GM21723 (cell line): Measurements from ENCODE around the gene DCANP1.

ENCODE experiments used
- ATAC-seq: cut with Tn5 transposase; IDR thresholded peaks from one replicate; pipeline ENCODE4 v1.9.1; 2021; ENCODE audit warnings: mild to moderate bottlenecking, moderate library complexity; ENCODE audit not compliant: unreplicated experiment

DCANP1 gene

DNA sequence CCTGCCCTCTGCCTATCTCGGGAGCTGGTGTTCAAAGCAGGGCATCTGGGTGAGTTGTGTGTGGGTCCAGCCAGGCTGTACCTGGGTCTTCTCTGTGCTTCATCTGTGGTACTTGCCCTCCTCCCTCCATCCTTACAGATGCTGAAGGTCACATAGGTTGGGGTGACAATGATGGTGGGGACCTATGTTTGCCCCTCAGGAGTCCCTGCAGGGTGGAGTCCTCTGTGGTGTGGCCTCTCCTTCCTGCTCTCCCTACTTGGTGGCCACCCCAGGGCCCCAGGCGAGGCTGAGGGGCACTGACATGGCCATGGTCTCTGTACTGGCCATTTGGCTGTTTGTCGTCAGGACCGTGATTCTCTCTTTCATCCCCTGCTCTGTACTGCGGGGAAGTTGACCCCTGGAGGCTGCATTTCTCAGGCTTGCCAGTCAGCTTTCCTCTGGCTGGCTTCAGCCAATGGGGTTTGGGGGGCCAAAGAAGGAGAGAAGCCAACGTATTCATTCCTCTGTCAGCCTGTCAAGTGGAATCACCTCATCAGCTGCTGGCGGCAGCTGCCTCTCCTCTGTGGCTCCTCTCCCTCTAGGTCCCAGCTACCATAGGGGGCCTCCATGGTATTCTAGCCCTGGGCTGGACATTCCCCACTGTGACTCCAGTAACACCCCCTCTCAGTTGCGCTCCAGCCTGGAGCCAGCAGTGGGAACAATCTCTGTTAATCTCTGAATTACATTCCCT is 4.6 kb downstream of the DCANP1 start:
- no peak for ATAC-seq

DNA sequence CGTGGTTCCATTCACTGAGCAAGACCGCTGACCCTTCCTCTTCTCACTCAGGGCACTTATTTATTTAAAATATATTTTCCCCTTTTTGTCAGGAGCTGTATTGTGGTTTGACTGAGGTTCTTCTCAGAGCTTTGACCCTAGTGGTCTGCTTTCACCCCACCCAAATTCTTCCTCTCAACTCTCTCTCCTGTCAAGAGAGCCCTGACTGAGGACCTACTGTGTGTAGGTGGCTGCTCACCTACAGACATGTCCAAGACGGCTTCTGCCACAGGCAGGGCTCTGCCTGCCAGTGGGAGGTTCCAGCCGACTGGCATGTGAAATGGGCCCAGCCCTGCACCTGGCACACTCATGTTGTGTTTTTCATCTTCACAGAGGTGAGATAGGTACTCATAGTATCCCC is 5.2 kb downstream of the DCANP1 start:
- no peak for ATAC-seq

DNA sequence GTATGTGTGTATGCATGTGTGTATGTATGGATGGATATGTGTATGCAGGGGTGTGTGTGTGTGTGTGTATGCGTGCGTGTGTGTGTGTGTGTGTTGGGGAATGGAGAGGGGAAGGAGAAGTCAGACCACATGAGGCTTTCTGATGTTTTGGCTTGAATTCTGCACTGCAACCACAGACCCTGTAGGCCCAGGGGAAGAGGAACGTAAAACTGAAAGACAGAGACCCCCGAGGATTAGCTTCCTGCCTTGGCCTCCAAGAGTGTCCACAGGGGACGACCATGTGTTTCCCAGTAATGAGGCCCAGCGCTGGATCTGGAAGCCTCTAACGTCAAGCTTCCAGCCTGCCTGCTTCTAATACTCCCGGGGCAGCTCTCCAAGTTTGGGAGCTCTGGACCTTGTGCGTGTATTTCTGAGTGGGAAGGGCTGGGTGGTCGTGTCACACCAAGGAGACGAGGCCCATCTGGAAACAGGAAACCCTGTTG is 5.8 kb downstream of the DCANP1 start:
- no peak for ATAC-seq

DNA sequence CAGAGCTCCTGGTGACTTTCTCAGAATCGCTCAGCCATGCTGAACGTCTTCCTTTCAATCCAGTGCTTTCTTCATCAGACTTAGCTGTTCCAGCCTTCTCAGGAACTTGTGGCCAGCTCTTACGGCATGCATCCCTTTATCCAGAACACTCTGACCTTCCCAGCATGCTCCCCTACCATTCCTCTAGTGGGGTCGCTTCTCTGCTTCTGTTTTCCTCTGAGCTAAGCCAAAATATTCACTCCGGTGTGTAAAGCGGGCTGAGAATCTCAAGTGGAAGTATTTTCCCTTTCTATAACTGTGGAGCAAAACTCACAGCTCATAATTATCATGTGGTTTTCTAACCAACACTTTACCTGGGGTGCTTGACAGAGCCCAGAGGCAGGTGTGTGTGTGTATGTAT is 6.2 kb downstream of the DCANP1 start:
- ATAC-seq, result no peak

DNA sequence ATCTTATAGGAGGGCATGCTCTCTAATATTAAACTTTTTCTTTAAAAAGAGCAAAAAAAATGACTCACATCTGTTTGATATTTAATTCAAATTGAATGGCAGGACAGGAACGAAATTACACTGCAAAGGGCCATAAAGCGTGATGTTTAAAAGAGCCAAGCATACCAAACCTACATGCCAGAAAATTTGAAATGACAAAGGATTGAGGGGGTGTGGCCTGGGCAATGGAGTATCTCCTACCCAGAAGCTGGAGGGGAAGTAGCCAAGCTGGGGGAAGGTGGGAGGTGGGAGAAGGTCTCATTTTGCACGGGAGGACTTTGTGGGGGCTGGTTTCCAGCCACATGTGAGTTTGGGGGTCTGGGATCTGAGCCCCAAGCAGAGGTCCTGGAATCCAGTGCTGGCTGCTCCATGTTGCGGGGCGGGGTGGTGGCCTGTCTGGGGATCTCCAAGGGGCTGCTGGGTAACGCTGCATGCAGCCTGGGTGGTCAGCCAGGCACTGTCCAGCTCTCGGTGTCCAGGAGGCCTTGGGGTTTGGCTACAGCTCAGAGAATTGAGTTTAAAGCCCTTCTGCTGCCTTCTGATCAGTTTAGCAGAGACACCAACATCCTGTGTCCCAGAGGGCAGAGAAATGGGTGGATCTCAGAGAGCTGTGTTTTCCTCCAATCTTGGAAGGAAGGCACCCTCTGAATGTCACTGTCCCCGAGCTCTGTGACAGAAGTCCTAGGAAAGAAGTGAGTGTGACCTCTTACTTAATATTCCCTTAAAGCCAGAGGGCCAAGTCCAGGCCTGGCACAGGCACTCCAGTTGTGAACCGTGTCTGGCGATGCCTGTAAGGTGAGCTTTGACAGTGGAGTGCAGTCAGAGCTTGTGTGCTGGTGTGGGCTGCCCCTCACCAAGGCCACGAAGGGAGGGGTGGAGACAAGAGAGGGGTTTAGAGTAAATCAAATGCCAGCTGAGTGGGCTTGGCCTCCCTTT is 7.6 kb downstream of the DCANP1 start:
- ATAC-seq, result no peak

DNA sequence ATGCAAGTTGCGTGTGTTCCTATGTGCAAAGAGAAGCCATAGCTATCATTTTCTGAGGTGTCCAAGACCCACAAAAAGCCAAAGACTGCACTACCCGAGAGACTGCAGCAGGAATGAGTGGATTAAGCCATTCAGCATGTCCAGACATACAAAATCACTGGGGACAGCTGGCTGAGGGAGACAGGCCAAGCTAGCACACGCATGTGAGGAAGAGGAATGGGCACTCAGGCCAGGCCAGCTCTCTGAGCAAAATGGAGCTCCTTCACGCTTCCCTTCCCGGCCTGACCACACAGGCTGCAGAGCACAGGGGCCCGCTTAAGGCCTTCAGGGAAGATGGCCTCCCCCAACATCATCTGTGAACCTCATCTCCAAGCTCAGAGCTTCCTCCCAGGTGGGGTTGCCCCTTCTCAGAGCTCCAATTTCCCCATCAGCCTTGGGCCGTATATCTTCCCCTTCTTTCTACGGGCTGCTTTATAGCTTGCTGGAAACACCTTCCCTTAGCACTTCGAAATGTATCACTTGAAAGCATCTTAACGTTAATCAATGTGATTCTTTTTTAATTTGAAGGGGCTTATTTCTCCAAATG is 8.4 kb downstream of the DCANP1 start:
- ATAC-seq, result no peak

DNA sequence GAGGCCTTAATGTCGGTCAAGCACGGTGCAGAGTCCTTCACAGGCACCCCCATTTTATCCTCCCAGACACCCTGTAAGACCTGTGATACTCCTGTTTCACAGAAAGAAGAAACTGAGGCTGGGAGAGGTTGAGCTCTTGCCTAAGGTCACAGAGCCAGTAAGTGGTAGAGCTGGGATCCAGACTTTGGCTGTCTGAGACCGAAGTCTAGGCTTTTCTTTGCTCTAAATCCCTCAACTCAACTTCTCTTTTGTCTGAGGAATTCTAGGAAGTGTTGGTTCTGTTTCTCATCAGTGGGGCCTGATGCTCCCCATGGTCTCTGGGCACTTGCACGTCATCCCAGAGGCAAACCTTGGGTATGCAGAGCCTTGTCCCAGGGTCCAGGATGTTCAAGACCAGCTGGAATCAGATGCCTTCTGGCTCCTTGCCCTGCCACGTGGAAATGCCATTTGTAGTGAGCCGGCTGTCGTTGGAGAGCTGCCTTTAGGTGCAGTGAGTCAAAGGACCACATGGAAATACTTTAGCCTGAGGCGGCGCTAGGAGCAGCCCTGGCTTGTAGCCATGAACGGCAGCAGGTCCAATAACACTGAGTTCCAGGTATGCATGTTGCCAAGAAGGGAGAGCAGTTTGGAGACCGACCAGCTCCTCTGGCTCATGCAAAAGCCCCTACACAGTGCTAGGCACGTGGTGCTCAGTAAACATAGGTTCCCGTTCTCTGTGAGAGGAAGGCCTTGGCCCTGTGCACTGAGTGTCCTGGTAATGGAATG is 9.2 kb downstream of the DCANP1 start:
- no peak for ATAC-seq

DNA sequence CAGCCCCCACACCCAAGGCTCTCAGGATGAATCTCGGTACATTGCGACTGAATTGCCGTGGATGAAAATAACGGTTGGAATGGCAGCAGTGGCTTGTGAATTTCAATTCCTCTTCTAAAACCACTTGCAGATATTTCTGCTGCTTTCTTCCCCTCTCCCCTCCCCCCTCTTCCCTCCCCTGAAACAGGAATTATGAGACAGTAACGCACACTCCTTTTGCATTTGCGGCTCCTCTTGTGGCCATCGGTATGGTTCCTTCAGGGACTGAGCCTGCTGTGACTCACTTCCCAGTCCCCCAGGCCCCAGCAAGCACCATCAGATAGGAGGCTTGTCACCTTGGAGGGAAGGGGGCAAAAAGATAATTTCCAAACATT is 9.7 kb downstream of the DCANP1 start:
- ATAC-seq, result no peak

DNA sequence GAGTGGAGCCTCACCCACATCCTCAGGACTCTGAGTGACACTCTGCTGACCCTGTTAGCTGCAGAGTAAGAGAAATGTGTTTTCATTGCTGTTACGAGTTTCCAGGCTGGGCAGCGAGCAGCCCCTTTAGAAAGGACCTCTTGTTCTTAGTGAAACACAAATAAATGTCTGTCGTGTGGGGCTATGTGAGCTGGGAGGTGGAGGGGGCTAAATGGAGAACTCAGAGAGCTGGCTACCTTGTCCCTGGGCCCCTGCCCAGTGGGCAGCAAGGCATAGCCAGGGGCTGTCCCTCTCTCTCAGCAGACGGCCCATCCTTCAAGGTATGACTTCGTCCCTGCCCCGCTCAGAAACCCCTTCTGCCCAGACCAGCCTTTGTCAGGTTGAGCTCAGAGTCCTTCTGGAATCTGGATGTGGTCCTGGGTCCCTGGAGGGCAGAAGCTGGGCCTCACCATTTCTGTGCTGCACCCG is 10.2 kb downstream of the DCANP1 start:
- ATAC-seq, result no peak

DNA sequence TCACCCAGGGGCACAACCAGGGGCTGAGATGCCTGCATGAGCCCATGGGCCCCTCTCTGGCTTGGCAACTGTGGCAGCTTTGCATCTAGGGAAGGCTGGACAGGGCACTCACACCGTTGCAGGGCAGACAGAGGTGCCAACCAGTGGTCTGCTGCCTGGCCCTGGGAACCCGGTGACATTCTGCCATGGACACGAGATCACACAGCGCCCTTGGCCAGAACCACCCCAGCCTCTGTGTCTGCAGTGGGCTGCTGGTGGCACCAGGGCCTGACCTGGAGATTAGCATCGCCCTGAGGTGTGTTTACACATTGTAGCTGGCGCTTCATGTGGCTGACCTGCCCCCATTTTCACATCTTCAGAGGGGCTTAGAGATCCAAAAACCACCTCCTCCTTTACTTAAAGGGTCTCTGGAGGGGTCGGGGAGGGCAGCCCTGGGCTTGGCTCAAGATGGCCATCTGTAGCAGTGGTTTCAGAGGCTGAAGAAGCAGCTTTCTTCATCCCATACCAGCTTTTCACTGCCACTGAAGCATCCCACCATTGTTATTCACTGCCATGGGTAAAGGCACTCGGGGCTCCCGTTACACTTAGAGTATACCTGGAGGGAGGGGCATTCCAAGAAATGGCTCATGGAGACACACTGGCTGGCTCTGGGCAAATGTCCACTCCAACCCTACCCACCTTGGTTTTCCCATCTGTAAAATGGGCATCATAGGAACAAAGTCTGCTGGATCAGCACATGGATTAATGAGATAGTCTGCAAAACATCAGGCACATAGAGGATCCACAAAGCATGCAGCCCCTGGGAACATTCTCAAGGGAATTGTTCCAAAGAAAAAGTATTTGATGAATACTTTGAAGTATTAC is 11.4 kb downstream of the DCANP1 start:
- ATAC-seq, result no peak

DNA sequence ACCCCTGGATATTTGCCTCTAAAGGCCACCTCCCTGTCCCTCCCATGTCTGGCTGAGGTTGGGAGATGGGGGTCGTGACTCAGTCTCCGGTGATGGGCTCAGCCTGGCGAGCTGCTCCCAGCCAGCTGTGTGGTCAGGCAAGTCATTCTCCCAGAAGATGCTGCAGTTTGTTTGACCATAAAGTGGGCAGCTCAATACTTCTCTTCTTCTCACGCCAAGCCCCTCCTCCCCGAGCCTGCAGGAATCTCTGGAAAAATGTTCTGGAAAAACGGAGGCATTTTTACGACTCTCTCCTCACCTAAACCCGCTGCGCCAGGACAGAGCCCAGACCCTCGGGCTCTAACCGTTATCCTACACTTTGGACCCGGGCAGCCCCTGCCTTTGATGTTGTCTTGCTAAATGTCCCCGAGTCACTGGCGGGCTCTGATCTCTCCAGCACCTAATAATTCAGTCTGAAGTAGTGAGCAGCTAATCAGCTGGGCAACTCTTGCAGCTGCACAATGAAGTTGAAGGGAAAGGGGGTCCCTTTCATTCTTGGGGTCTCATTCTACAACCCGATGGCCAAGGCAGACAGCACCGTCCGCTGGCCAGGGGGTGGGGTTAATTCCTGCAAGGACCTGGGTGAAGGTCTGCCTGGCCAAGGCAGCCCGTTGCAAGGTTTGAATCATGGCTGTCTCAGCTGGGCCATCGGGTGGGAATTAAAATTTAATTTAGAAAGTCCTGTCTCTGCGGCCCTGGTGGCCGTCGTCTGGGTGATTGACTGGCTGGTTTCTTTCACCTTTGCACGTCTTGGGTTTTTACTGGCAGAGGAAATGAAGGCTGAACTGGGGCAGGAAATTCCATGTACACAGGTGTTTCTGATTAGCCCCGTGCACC is 12.3 kb downstream of the DCANP1 start:
- ATAC-seq, result no peak

DNA sequence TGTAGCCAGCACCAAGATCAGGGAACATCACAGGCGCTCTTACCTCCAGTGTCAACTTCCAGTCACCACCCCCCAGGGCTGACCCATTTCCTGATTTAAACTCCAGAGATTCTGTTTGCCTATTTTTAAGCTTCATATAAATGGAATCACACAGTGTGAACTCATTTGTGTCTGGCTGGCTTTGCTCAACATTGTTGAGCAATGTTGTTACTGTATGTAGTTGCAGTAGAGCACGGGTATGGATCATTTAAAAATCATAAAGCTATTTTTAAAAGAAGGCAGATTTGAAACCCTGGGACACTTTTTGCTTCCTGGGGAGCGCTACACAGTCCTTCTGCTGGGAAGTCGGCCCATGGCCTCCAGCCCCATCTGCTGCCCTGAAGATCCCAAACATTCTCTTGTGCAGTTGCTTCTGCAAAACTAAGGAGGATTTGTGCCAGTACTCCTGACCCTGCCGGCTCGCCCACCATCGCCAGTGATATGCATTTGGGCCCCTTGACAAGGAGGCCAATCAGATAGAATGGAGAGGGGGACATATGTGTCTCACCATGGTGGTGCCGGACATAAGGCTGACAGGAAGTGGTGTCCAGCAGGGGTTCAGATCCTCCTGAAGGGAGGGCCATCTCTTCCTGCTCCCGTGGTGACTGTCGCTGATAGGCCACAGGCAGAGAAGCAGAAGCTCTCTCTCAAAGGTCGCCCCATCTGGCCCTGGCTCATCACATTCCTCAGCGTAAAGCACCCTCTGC is 13.3 kb downstream of the DCANP1 start:
- no peak for ATAC-seq

DNA sequence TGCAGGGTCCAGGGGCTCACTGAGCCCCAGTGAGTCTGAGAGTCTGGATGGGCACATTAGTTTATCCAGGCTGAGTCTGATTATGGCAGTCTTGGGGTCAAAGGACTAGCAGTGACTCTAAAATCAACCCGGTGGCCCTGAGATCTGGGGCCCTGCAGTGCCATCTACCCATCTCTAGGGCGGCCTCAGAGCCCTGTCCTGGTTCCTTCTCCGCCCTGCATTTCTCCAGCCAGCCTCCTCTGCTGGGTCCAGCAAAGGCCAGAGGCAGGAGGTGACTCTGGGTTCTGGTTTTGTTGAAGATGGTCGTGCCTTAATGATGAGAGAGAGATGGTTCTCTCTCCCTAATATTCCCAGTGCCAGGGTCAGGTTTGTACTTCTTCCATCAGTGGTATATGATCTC is 15.0 kb downstream of the DCANP1 start:
- no peak for ATAC-seq

DNA sequence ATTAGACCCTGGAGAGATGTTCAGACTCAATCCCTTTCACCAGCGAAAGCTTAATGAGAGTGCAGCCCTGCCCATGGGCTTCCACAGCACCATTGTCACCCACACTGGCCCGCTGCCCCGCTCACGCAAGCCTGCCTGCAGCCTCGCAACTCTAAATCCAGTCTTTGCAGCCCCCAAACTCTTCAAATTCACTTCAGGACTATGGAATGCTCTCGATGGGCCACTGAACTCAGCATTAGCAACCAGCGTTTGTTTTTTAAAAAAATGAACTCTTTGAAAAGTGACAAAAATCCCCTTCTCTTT is 17.1 kb downstream of the DCANP1 start:
- no peak for ATAC-seq

DNA sequence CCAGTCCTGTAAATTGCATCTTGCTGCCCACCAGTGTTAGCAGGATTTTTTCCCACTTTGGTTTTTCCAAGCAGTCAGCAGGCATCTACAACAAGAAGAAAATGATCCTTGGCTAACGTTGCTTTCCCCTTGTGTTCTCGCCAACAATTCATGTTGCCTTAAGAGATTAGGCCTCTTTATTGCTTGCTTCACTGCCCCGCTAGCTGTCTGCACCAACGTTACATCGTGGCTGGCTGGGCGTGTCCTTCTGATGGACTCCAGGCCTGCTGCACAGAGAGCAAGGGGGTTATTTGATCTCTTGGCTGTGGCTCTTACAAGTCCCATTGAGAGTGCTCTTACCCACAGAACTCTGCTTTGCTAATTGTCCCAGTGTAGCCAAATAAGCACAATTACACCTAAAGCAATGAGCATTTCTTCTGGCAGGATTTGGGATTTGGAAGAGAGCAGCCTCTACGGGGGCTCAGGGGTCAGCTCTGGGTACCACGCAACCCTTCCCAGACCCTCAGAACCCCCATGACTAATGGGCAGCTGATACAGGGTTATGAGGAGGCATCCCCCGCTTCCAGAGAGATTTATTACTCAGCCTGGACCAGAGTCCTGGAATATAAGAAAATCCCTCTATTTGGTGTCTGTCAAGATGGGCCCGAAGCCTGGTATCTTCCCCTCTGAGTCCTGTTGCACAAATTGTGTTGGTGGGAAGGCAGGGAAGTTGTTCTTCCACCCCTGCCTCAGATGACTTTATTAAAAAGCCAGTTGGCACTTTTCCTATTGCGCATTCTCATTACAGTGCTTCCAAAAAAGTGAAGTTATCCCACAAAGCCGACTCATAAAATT is 17.6 kb downstream of the DCANP1 start:
- ATAC-seq, result no peak

DNA sequence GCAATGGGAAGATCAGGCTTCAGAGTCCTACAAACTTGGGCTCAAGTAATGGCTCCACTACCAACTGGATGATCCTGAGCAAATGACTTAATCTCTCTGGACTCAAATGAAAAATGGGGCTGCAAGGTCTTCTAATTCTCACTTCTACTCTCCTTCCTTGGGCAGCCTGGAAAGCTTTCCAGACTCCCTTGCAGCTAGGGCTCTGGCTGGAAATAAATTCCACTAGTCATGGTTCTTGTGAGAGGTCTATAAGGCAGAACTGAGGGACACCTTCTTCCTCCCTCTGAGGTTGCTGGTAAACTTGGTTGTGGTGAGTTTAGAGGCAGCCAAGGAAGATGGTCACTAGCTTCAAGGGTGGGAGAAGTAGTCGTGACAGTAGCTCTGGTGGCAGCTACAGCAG is 18.6 kb downstream of the DCANP1 start:
- no peak for ATAC-seq
